Central memory CD4-positive, alpha-beta T cell (primary cell): Measurements from ENCODE around the gene ANKRD26.
"Not testable (repeated sequence)": the region's sequence is repeated elsewhere in the genome, so short reads cannot be mapped to it uniquely, and the experiment has no call there.

ENCODE experiments used
- DNase-seq: peaks from one replicate; pipeline ENCODE4 v3.0.0; 2022
- total RNA-seq, 3 experiments: gene quantifications; one replicate each; lab custom pipeline; 2026; lab: John Stamatoyannopoulos, UW

The ANKRD26 gene
- 13.4 to 64.1 (median 36.9) reads per million in 3 experiments for total RNA-seq

GRCh38 chr10:27099916-27100812, at the start of gene ANKRD26:
Gene ANKRD26 (minus strand): TSS chr10:27100494. CDS start chr10:27100326, 168 bp downstream.
- DNase-seq, result peak; percentile 95

GRCh38 chr10:27147701-27148100, 47.4 kb upstream of the ANKRD26 start:
- no peak for DNase-seq

GRCh38 chr10:27145937-27146336, 45.6 kb upstream of the ANKRD26 start:
- no peak for DNase-seq

- no peak for DNase-seq
Measured at GRCh38 chr10:27143686-27144085, 43.4 kb upstream of the ANKRD26 start.

- DNase-seq, result no peak
Measured at GRCh38 chr10:27138277-27138676, 38.0 kb upstream of the ANKRD26 start.

- DNase-seq, result no peak
Measured at GRCh38 chr10:27134371-27134770, 34.1 kb upstream of the ANKRD26 start.

- DNase-seq, result no peak
Measured at GRCh38 chr10:27108165-27108564, 7.9 kb upstream of the ANKRD26 start.

GRCh38 chr10:27104919-27105318, 4.6 kb upstream of the ANKRD26 start:
- no peak for DNase-seq

- peak; percentile 39 for DNase-seq
Measured at GRCh38 chr10:27100813-27101347, 586 bp upstream of the ANKRD26 start.

- no peak for DNase-seq
Measured at GRCh38 chr10:27099448-27099847, 846 bp downstream of the ANKRD26 start.

- DNase-seq, result no peak
Measured at GRCh38 chr10:27088119-27089044, 11.9 kb downstream of the ANKRD26 start.

GRCh38 chr10:27072436-27073114, 27.7 kb downstream of the ANKRD26 start:
- no peak for DNase-seq

GRCh38 chr10:27068217-27068891, 31.9 kb downstream of the ANKRD26 start:
- no peak for DNase-seq

GRCh38 chr10:27065084-27065483, 35.2 kb downstream of the ANKRD26 start:
- no peak for DNase-seq

- DNase-seq, result no peak
Measured at GRCh38 chr10:27052656-27053055, 47.6 kb downstream of the ANKRD26 start.

- not testable (repeated sequence) for DNase-seq
Measured at GRCh38 chr10:27045247-27045646, 55.0 kb downstream of the ANKRD26 start.

- DNase-seq, result no peak
Measured at GRCh38 chr10:27041196-27041595, 59.1 kb downstream of the ANKRD26 start.

GRCh38 chr10:27038168-27038567, 62.1 kb downstream of the ANKRD26 start:
- DNase-seq, result no peak

- no peak for DNase-seq
Measured at GRCh38 chr10:27035163-27035562, 65.1 kb downstream of the ANKRD26 start.

GRCh38 chr10:27030060-27030459, 70.2 kb downstream of the ANKRD26 start:
- DNase-seq, result no peak

GRCh38 chr10:27022048-27022447, 78.2 kb downstream of the ANKRD26 start:
- DNase-seq, result no peak

- no peak for DNase-seq
Measured at GRCh38 chr10:27020243-27020642, 80.1 kb downstream of the ANKRD26 start.
